ENCODE results near the gene CEBPZOS.

DNA sequence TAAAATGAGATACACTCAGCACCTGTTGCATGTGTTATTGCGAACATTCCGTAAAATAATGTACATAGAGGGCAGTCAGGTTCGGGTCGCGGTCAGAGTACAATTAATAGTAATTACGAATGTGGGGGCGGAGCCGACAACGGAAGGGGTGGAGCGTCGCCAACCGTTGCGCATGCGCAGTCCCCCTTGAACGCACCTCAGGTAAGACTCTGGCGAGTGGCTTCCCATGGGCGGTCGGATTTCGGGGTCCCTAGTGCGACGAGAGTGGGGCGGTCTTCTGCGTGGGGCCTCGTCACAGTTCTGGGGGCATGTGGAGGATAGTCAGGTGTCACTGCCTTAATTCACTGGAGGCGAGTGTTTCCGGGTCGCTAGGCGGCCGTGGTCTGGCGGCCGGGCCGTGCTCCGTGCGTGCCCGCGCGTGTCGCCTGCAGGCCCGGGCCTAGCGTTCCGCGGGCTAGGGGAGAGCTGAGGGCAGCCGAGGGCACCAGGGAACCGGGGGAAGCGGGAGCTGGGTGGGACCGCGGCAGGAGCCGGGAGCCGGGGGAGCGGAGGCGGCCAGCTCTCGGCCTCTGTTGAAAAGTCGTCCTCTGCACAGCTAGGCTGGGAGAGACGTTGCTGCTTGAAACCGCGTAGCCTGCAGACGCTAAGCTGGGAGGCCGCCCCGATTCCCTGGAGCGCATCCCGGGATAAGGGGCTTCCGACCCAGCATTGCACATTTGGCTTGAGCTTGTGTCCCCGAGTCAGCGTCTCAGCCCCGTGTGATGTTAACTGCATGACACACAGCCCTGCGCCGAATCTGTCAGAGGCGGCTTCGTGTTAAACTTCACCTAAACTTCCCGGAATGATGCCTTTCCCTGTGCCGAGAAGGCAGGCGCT is at the start of gene CEBPZOS:
- TF ChIP-seq, protein P1, sequence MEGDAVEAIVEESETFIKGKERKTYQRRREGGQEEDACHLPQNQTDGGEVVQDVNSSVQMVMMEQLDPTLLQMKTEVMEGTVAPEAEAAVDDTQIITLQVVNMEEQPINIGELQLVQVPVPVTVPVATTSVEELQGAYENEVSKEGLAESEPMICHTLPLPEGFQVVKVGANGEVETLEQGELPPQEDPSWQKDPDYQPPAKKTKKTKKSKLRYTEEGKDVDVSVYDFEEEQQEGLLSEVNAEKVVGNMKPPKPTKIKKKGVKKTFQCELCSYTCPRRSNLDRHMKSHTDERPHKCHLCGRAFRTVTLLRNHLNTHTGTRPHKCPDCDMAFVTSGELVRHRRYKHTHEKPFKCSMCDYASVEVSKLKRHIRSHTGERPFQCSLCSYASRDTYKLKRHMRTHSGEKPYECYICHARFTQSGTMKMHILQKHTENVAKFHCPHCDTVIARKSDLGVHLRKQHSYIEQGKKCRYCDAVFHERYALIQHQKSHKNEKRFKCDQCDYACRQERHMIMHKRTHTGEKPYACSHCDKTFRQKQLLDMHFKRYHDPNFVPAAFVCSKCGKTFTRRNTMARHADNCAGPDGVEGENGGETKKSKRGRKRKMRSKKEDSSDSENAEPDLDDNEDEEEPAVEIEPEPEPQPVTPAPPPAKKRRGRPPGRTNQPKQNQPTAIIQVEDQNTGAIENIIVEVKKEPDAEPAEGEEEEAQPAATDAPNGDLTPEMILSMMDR (IDR thresholded peaks at IDR 0.05; ENCODE audit: low read depth, low read length, missing input control): no peak
- TF ChIP-seq GABPA (IDR thresholded peaks at IDR 0.05 in 1 of 2, conservative IDR thresholded peaks at IDR 0.05 in 1 of 2): peak in 1 of 2 donors; percentile 84
- no peak for TF ChIP-seq TAF1 (conservative IDR thresholded peaks at IDR 0.05)
- TF ChIP-seq, protein P2, sequence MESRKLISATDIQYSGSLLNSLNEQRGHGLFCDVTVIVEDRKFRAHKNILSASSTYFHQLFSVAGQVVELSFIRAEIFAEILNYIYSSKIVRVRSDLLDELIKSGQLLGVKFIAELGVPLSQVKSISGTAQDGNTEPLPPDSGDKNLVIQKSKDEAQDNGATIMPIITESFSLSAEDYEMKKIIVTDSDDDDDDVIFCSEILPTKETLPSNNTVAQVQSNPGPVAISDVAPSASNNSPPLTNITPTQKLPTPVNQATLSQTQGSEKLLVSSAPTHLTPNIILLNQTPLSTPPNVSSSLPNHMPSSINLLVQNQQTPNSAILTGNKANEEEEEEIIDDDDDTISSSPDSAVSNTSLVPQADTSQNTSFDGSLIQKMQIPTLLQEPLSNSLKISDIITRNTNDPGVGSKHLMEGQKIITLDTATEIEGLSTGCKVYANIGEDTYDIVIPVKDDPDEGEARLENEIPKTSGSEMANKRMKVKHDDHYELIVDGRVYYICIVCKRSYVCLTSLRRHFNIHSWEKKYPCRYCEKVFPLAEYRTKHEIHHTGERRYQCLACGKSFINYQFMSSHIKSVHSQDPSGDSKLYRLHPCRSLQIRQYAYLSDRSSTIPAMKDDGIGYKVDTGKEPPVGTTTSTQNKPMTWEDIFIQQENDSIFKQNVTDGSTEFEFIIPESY (IDR thresholded peaks at IDR 0.05): no peak
- TF ChIP-seq, protein P3, sequence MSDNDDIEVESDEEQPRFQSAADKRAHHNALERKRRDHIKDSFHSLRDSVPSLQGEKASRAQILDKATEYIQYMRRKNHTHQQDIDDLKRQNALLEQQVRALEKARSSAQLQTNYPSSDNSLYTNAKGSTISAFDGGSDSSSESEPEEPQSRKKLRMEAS (IDR thresholded peaks at IDR 0.05): no peak
- no peak for TF ChIP-seq YY1 (IDR thresholded peaks at IDR 0.05)
- no peak for TF ChIP-seq JUND (IDR thresholded peaks at IDR 0.05)

Measured in liver (tissue), 3 donors.